IMR-90 (cell line): Measurements from ENCODE around the gene ACAP1. TPM values are rescaled to one million over a fixed set of nuclear protein-coding genes. Genes with fewer than 3 reads are reported as not detected.
"Not testable (repeated sequence)": the region's sequence is repeated elsewhere in the genome, so short reads cannot be mapped to it uniquely, and the experiment has no call there.

ENCODE experiments used
- ATAC-seq: fragments of 200-7000 bp; cut with Tn5 transposase; 2 replicates; pipeline ENCODE4 v1.9.1; 2020; ENCODE audit warnings: low read depth, mild to moderate bottlenecking, moderate library complexity
- BruUV-seq: library from RNA; stranded (reverse); fragments of 400-500 nt; replicated peaks from 2 replicates; lab custom pipeline; 2021; lab: Mats Ljungman, UMichigan
- CTCF ChIA-PET: fragments of 300-600 bp; formaldehyde crosslinking; extraction: SDS; loops from one replicate; lab custom pipeline; 2021; ENCODE audit warnings: antibody characterized with exemption; lab: Yijun Ruan, JAX
- POLR2A ChIA-PET: fragments of 300-600 bp; sonication (Branson Sonifier 250); formaldehyde crosslinking; loops from one replicate; lab custom pipeline; 2022; ENCODE audit warnings: antibody characterized with exemption; ENCODE audit not compliant: unreplicated experiment; lab: Charles Lee
- DNase-seq: peaks from one replicate; pipeline ENCODE4 v3.0.0; 2013
- H2AFZ ChIP-seq: replicated peaks from 2 replicates; pipeline ENCODE3; 2013; ENCODE audit warnings: low read length, mild to moderate bottlenecking; ENCODE audit not compliant: poor library complexity
- H2AK5ac ChIP-seq: 2 replicates; pipeline ENCODE4 v1.6.1; 2013; ENCODE audit warnings: low read depth, low read length, inconsistent platforms
- H2AK9ac ChIP-seq: replicated peaks from 2 replicates; pipeline ENCODE3; 2013; ENCODE audit warnings: mild to moderate bottlenecking, low read depth, low read length, moderate library complexity; ENCODE audit not compliant: poor library complexity
- H2BK120ac ChIP-seq: 2 replicates; pipeline ENCODE4 v1.6.1; 2013; ENCODE audit warnings: low read depth, low read length, inconsistent platforms
- H2BK15ac ChIP-seq: 3 replicates; pipeline ENCODE4 v1.6.1; 2013; ENCODE audit warnings: low read depth, low read length, inconsistent platforms
- H2BK20ac ChIP-seq: 2 replicates; pipeline ENCODE4 v1.6.1; 2013; ENCODE audit warnings: low read depth, mild to moderate bottlenecking, inconsistent platforms, low read length, moderate library complexity
- H2BK5ac ChIP-seq: 2 replicates; pipeline ENCODE4 v1.6.1; 2013; ENCODE audit warnings: mild to moderate bottlenecking, low read depth, low read length, inconsistent platforms; ENCODE audit not compliant: poor library complexity, severe bottlenecking
- H3K14ac ChIP-seq: replicated peaks from 2 replicates; pipeline ENCODE4 v1.6.1; 2013; ENCODE audit warnings: low read depth, low read length, inconsistent platforms
- H3K18ac ChIP-seq: 2 replicates; pipeline ENCODE4 v1.6.1; 2013; ENCODE audit warnings: low read depth, low read length, control low read depth
- H3K23ac ChIP-seq: 2 replicates; pipeline ENCODE4 v1.6.1; 2013; ENCODE audit warnings: low read depth, low read length, inconsistent platforms
- H3K27ac ChIP-seq: 2 replicates; pipeline ENCODE4 v1.5.1; 2013; ENCODE audit warnings: mild to moderate bottlenecking, control low read depth, low read length; ENCODE audit not compliant: insufficient read depth
- H3K27me3 ChIP-seq: 2 replicates; pipeline ENCODE4 v1.6.1; 2013; ENCODE audit warnings: low read length; ENCODE audit not compliant: control insufficient read depth, insufficient read depth
- H3K36me3 ChIP-seq: 2 replicates; pipeline ENCODE4 v1.6.1; 2013; ENCODE audit warnings: low read length, mixed read lengths; ENCODE audit not compliant: control insufficient read depth, insufficient read depth
- H3K4ac ChIP-seq: 2 replicates; pipeline ENCODE4 v1.6.1; 2013; ENCODE audit warnings: low read depth, low read length, inconsistent platforms
- H3K4me1 ChIP-seq: 2 replicates; pipeline ENCODE4 v1.6.1; 2013; ENCODE audit warnings: low read length, mixed read lengths; ENCODE audit not compliant: control insufficient read depth, insufficient read depth
- H3K4me2 ChIP-seq: 2 replicates; pipeline ENCODE4 v1.6.1; 2013; ENCODE audit warnings: low read depth, mild to moderate bottlenecking, control low read depth, low read length, moderate library complexity
- H3K4me3 ChIP-seq: 2 replicates; pipeline ENCODE4 v1.5.1; 2013; ENCODE audit warnings: low read depth, mild to moderate bottlenecking, control low read depth, low read length, moderate library complexity; ENCODE audit not compliant: insufficient read depth
- H3K56ac ChIP-seq: 2 replicates; pipeline ENCODE4 v1.6.1; 2013; ENCODE audit warnings: low read length, inconsistent platforms; ENCODE audit not compliant: insufficient read depth; ENCODE audit errors: extremely low read depth
- H3K79me1 ChIP-seq, 2 experiments: 2 replicates each; pipeline ENCODE4 v1.6.1; 2013; ENCODE audit warnings: low read length in 2 of 2, inconsistent platforms in 1 of 2, low read depth in 1 of 2
- H3K9ac ChIP-seq: 2 replicates; pipeline ENCODE4 v1.6.1; 2013; ENCODE audit warnings: low read depth, low read length, control low read depth
- H3K9me1 ChIP-seq: 2 replicates; pipeline ENCODE4 v1.6.1; 2013; ENCODE audit warnings: low read length, inconsistent platforms; ENCODE audit not compliant: insufficient read depth
- H3K9me3 ChIP-seq: 2 replicates; pipeline ENCODE4 v1.6.1; 2013; ENCODE audit warnings: low read length; ENCODE audit not compliant: control insufficient read depth, insufficient read depth
- H4K20me1 ChIP-seq: 2 replicates; pipeline ENCODE4 v1.6.1; 2013; ENCODE audit warnings: low read length, inconsistent platforms; ENCODE audit not compliant: insufficient read depth
- H4K5ac ChIP-seq: 2 replicates; pipeline ENCODE4 v1.6.1; 2013; ENCODE audit warnings: mild to moderate bottlenecking, low read depth, low read length, control low read depth
- H4K8ac ChIP-seq, 2 experiments: 2 replicates each; pipeline ENCODE4 v1.6.1; 2013; ENCODE audit warnings: low read depth in 2 of 2, low read length in 2 of 2, control low read depth in 1 of 2, inconsistent platforms in 1 of 2
- H4K91ac ChIP-seq: 2 replicates; pipeline ENCODE4 v1.6.1; 2013; ENCODE audit warnings: low read depth, low read length, inconsistent platforms; ENCODE audit not compliant: insufficient read depth
- WGBS, 2 experiments: methylation state at CpG; one replicate each; pipeline versions ENCODE4 v1.1.5 to v1.1.7; 2013; ENCODE audit warnings: missing lambda C conversion rate in 2 of 2; ENCODE audit not compliant: insufficient read length in 1 of 2; ENCODE audit errors: extremely low coverage in 2 of 2; 5-methylcytosine and 5-hydroxymethylcytosine counted together
- dilution Hi-C: fragments of 300-500 bp; cut with HindIII; formaldehyde crosslinking; loops from one replicate; pipeline ENCODE4 v1.14.3; 2018; ENCODE audit warnings: low sequenced_read_pairs; ENCODE audit not compliant: unreplicated experiment
- in situ Hi-C: fragments of 300-500 bp; cut with MboI; formaldehyde crosslinking; loops from 3 replicates; pipeline ENCODE4 v1.14.3; 2019; ENCODE audit warnings: low sequenced_read_pairs, inconsistent platforms, mixed read lengths
- intact Hi-C: fragments of 100-400 bp; cut with micrococcal nuclease; formaldehyde crosslinking; loops from 2 replicates; pipeline ENCODE4 v1.10.0; 2022
- polyA plus RNA-seq, 3 experiments: library from polyadenylated mRNA; depleted of rRNA; stranded (reverse); fragments of >200 nt; gene quantifications; 2 replicates each; pipeline ENCODE4 v1.2.3, GENCODE V29; 2012; ENCODE audit warnings: low replicate concordance in 1 of 3
- total RNA-seq: library from RNA; depleted of rRNA; stranded (reverse); fragments of >200 nt; gene quantifications from 2 replicates; pipeline ENCODE4 v1.2.3, GENCODE V29; 2012

Gene ACAP1
- total and polyA plus RNA-seq, 2 of the 4 experiments (the other 2 are of a cell fraction) = under 0.01 to 2.1 TPM

- DNase-seq, H3K56ac ChIP-seq, H4K8ac ChIP-seq, dilution Hi-C loops, H3K4me2 ChIP-seq, H3K4ac ChIP-seq, H3K14ac ChIP-seq, H3K9me1 ChIP-seq, H3K9ac ChIP-seq, H3K79me1 ChIP-seq, H3K9me3 ChIP-seq, H2AK5ac ChIP-seq, POLR2A ChIA-PET, H2BK5ac ChIP-seq, H4K5ac ChIP-seq, H2BK15ac ChIP-seq, intact Hi-C loops, H3K18ac ChIP-seq, H4K20me1 ChIP-seq, CTCF ChIA-PET, H2AK9ac ChIP-seq, ATAC-seq, H4K91ac ChIP-seq, in situ Hi-C loops, BruUV-seq, H3K4me1 ChIP-seq, H2BK120ac ChIP-seq, H3K23ac ChIP-seq, H3K27ac ChIP-seq, H2BK20ac ChIP-seq, H2AFZ ChIP-seq, H3K4me3 ChIP-seq, H3K36me3 ChIP-seq: not testable (repeated sequence)
- H3K27me3 ChIP-seq = peaks cover 26% of the 10 kb centered on the region
- no CpG with 5 or more reads among the region's 5 CpGs for WGBS, 2 experiments
Observed at GRCh38 chr17:7368599-7368994, 32.3 kb downstream of the ACAP1 start.
